HG03064 (cell line): ENCODE data around the gene SPRN.
A peak's percentile ranks its signal among the peaks of the same experiment; 100 is the strongest.

Experiments used
- ATAC-seq: cut with Tn5 transposase; IDR thresholded peaks from one replicate; pipeline ENCODE4 v1.9.1; 2021; ENCODE audit warnings: low read depth; ENCODE audit not compliant: unreplicated experiment

SPRN gene

DNA sequence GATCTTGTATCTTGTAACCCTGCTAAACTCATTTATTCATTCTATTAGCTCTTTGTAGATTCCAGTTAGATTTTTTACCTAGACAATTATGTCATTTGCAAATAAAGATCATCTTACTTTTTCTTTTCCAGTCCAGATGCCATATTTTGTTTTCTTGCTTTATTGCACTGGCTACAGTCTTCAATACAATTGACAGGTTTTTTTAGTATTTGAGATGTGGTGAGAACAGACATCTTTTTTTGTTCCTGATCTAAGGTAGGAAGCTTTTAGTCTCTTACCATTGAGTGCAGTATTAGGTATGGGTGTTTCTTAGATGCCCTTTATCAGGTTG is 12.1 kb downstream of the SPRN start:
- ATAC-seq: no peak

DNA sequence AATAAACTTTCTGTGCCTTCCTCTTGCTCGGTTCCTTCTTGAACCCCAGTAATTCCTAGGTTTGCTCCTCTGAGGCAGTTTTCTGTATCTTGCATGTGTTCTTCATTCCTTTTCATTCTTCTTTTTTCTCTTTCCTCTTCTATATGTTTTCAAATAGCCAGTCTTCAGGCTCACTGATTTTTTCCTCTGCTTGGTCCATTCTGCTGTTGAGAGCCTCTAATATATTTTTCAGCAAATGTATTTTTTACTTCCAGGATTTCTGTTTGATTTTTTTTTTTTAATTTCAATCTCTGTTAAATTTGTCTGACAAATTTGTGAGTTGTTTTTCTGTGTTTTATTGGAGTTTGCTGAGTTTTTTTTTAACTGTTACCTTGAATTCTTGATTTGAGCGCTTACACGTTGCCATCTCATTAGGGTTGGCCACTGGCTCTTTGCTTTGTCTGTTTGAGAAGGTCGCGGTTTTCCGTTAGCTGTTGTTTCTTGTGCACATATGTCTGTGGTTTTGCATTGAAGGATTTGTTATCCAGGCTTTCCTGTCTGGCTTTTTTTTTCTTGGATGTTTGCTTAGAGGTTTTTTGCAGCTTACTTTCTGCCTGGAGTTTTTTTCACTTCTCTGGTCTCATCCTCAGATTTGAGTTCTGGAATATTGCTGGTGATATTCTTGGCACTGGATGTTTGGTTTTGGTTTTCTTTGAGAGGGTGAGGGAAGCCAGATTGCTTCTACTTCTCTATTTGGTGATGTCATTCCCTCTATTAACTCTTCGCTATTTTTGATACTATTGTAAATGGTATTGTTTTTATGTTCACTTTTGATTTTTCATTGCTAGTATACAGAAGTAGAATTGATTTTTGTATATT is 12.7 kb downstream of the SPRN start:
- ATAC-seq: no peak

GRCh38 chr10:133405844-133406527 is 18.4 kb downstream of the SPRN start:
- ATAC-seq: peak; percentile 62

GRCh38 chr10:133405272-133405671 is 19.2 kb downstream of the SPRN start:
- no peak for ATAC-seq

DNA sequence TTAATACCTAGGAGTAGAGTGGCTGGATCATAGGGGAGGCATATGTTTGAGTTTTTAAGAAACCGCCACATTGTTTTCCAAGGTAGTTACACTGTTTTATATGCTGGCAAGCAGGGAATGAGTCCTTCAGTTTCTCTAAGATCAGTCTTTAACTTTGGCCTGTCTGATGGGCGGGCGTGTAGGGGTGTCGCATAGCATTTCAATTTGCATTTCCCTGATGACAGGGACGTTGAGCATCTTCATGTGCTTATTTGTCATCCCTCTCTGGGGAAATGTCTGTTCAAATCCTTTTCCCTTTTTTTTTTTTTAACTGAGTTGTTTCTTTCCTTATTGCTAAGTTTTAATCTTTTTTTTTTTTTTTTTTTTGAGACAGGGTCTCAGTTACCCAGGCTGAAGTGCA is 20.6 kb downstream of the SPRN start:
- no peak for ATAC-seq

DNA sequence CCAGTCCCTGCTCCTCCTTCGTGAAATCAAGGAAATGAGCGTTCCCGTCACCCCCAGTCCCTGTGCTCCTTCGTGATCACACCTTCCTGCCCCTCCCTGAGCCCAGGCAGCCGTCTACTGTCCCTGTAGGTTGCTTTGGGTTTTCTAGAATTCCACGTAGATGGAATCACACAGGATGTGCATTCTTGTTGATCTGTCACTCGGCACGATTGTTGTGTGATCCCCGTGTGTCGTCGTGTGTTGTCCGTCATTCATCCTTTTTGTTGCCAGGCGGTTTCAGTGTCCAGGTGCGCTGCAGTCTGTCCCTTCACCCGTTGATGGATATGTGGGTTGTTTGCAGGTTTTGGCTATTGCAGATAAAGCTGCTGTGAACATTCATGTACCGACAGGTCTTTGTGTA is 21.1 kb downstream of the SPRN start:
- ATAC-seq: no peak

DNA sequence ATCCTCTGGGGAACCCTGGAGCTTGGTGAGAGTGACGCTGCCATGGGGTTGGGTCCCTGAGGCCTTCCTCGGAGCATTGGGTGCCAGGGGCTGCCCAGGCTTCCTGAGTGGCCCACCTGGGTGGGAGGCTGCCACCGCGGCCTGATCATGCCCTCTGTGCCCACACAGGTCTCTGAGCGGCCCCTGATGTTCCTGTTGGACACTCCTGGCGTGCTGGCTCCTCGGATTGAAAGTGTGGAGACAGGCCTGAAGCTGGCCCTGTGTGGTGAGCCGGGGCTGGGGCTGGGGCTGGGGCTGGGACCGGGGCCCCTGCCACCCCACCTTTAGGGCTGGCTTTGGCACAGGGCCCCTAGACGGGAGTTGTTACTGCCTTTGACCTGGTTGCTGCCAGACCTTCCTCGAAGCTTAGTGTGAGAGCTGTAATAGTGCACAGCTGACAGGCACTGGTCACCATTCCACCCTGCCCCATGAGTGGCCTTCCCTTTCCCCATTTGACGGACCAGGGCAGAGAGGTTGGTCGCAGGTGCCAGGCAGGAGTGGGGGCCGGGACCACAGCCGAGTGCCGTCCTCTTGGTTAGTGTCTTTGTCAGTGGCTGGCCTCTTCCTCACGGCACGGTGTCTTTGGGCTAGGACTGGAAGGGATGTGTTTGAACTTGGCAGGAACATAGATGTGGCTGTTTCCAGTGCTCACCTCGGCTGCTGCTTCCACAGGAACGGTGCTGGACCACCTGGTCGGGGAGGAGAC is 22.3 kb downstream of the SPRN start:
- ATAC-seq: no peak

- ATAC-seq: no peak
Observed at GRCh38 chr10:133401500-133401899, 22.9 kb downstream of the SPRN start.

GRCh38 chr10:133400624-133401424 is 23.6 kb downstream of the SPRN start:
- ATAC-seq: no peak

DNA sequence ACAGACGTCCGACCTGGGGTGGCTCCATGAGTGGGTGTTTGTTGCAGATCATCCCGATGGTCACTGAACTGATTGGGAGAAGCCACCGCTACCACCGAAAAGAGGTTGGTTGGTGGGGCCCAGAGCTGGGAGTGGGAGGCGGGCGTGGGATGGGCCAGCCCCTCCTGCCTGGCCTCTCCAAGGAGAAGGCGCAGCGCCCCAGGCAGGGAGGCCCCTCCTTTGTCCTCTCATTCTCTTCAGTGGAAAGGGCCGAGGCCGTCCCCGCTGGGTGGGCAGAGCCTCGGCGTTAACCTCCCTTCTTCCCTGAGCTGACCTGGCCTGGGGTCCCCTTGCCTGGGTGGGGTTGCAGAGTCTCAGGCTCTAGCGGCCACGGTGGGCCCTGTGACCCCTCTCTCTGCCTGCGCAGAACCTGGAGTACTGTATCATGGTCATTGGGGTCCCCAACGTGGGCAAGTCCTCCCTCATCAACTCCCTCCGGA is 25.3 kb downstream of the SPRN start:
- no peak for ATAC-seq

GRCh38 chr10:133397938-133398337 is 26.5 kb downstream of the SPRN start:
- ATAC-seq: no peak

DNA sequence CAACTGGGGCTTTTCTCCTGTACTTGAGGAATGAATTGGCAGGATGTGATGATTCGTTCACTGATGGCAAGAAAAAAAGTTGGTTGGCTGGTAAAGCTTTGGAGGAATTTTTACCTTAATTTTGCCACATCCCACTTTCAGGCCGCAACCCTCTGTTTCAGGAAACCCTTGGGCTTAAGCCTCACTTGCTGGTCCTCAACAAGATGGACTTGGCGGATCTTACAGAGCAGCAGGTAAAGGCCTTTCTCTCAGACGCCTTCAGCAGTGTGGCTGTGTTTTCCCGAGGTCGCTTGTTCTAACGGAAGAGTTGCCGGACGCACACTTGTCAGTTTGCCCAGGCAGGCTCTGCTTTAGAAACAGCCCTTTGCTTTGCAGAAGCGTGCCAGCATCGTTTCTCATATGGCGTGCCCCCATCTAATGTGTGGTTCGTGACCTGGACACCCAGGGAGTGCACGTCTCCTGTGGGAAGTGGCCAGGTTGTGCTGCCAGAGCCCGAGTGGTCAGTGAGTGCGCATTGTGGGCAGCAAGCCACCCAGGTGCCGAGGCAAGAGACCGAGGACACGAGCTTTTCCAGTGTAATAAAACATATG is 28.3 kb downstream of the SPRN start:
- no peak for ATAC-seq

DNA sequence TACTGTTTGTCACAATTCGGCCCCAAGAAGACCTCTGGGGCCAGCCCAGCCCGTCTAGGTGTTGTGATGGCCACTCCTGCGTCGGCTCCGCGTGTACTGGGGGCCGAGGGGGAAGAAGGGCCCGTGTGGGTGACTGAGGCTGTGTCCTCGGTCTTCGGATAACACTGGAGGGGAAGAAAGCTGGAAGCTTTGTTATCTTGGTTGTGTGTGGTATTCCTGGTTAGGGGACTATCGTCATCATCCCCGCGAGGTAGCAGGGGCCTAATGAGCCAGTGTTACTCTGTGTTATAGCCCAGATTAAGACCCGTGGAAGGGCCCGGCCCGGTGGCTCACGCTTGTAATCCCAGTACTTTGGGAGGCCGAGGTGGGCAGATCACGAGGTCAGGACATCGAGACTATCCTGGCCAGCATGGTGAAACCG is 29.6 kb downstream of the SPRN start:
- ATAC-seq: no peak

DNA sequence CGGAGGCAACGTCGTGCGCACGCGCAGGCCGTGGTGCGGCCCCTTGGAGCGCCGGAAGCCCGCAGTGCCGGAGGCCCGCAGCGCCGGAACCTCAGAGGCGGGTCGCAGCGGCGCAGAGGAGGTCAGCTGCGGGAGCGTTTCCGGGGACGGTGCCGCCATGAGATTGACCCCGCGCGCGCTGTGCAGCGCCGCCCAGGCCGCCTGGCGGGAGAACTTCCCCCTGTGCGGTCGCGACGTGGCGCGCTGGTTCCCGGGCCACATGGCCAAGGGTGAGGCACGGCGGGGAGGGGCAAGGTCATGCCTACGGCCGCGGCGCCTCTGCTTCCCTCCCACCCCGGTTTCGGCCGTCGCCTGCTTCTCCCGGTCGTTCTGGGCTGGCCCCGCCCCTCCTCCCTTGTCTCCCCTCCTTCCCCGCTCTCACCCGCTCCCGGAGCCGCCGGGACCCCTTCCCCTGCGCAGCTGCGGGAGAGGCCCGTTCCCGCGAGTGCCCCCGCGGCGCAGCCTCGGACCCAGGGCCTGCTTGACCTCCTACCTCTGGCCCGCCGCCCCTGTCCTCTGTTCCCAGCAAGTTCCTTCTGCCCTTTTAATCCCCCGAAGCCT is 30.3 kb downstream of the SPRN start, which contains the start of gene MTG1:
Gene MTG1, plus strand, starts transcription at position 94 of the 600 bp plus-strand sequence. Its CDS starts 64 bp downstream, at position 158.
- peak; percentile 48 for ATAC-seq

- ATAC-seq: no peak
Observed at GRCh38 chr10:133393401-133394063, 30.9 kb downstream of the SPRN start.

GRCh38 chr10:133391761-133392518 is 32.5 kb downstream of the SPRN start:
- no peak for ATAC-seq

- no peak for ATAC-seq
Observed at GRCh38 chr10:133391249-133391635, 33.2 kb downstream of the SPRN start.

GRCh38 chr10:133390597-133391248 is 33.7 kb downstream of the SPRN start:
- no peak for ATAC-seq
